Endothelial cell of umbilical vein (primary cell): ENCODE results near the gene ETS1. TPM values are rescaled to one million over a fixed set of nuclear protein-coding genes. Genes with fewer than 3 reads are reported as not detected.

Experiments
- BruUV-seq: library from RNA; stranded (reverse); fragments of 400-500 nt; replicated peaks from 2 replicates; lab custom pipeline; 2021; lab: Mats Ljungman, UMichigan
- CTCF ChIA-PET: fragments of 300-600, 350-600 bp; sonication (Branson Sonifier 250); formaldehyde crosslinking; loops from one replicate; lab custom pipeline; 2021; ENCODE audit warnings: antibody characterized with exemption, inconsistent platforms; lab: Charles Lee
- POLR2A ChIA-PET: fragments of 300-600, 350-600 bp; sonication (Branson Sonifier 250); formaldehyde crosslinking; loops from one replicate; lab custom pipeline; 2021; ENCODE audit warnings: antibody characterized with exemption, inconsistent platforms; lab: Charles Lee
- DNase-seq: peaks from one replicate; pipeline ENCODE4 v3.0.0-alpha.2; 2011; ENCODE audit warnings: low read depth, low spot score
- FAIRE-seq: peaks from 2 replicates; lab custom pipeline; 2011; peaks lifted over from hg19 to GRCh38; lab: Jason Lieb, UNC
- H2AFZ ChIP-seq: 2 replicates; pipeline ENCODE4 v1.6.0; 2012; ENCODE audit warnings: low read depth, low read length, control low read depth, inconsistent platforms
- H3K27ac ChIP-seq: 2 replicates; pipeline ENCODE4 v1.5.1; 2011; ENCODE audit warnings: low read depth, mild to moderate bottlenecking, control low read depth, low read length, moderate library complexity; ENCODE audit not compliant: insufficient read depth
- H3K27me3 ChIP-seq, 2 experiments: 2 replicates each; pipeline versions ENCODE4 v1.6.0 to v1.6.1; 2011; ENCODE audit warnings: low read length in 2 of 2, mixed read lengths in 1 of 2; ENCODE audit not compliant: control insufficient read depth in 2 of 2, insufficient read depth in 2 of 2
- H3K36me3 ChIP-seq, 2 experiments: 2 replicates in 1 of 2; 3 replicates in 1 of 2; pipeline ENCODE4 v1.5.1; 2011; ENCODE audit warnings: low read length in 2 of 2, mild to moderate bottlenecking in 1 of 2, moderate library complexity in 1 of 2; ENCODE audit not compliant: control insufficient read depth in 2 of 2, insufficient read depth in 2 of 2; ENCODE audit errors: extremely low read depth in 1 of 2
- H3K4me1 ChIP-seq: 3 replicates; pipeline ENCODE4 v1.5.1; 2011; ENCODE audit warnings: mild to moderate bottlenecking, low read length; ENCODE audit not compliant: control insufficient read depth, insufficient read depth; ENCODE audit errors: extremely low read depth
- H3K4me2 ChIP-seq: 2 replicates; pipeline ENCODE4 v1.6.1; 2011; ENCODE audit warnings: low read length, control low read depth, mixed read lengths; ENCODE audit not compliant: insufficient read depth
- H3K4me3 ChIP-seq, 3 experiments: fragments of 200-600 bp in 1 of 3; sonication (generic), shearing (Covaris generic) in 1 of 3; replicated peaks in 1 of 3; 2 replicates each; pipeline ENCODE4 v1.5.1; 2011 to 2016; ENCODE audit warnings: control low read depth in 3 of 3, low read length in 3 of 3, mild to moderate bottlenecking in 2 of 3, inconsistent platforms in 1 of 3, low read depth in 1 of 3, moderate library complexity in 1 of 3; ENCODE audit not compliant: insufficient read depth in 1 of 3
- H3K79me2 ChIP-seq: 2 replicates; pipeline ENCODE4 v1.6.0; 2012; ENCODE audit warnings: low read length, inconsistent platforms; ENCODE audit not compliant: control insufficient read depth, insufficient read depth
- H3K9ac ChIP-seq: replicated peaks from 2 replicates; pipeline ENCODE3; 2011; ENCODE audit warnings: low read length, control low read depth; ENCODE audit not compliant: insufficient read depth; ENCODE audit errors: extremely low read depth
- H3K9me1 ChIP-seq: replicated peaks from 3 replicates; pipeline ENCODE4 v1.6.0; 2011; ENCODE audit warnings: mild to moderate bottlenecking, low read length; ENCODE audit not compliant: control insufficient read depth, insufficient read depth; ENCODE audit errors: extremely low read depth
- H3K9me3 ChIP-seq: replicated peaks from 2 replicates; pipeline ENCODE4 v1.5.1; 2012; ENCODE audit warnings: low read length, inconsistent platforms; ENCODE audit not compliant: control insufficient read depth, insufficient read depth
- H4K20me1 ChIP-seq: replicated peaks from 2 replicates; pipeline ENCODE3; 2011; ENCODE audit warnings: mild to moderate bottlenecking, low read length; ENCODE audit not compliant: control insufficient read depth, insufficient read depth; ENCODE audit errors: extremely low read depth
- EZH2 ChIP-seq: IDR thresholded peaks from 2 replicates; pipeline ENCODE4 v1.6.1; 2012; ENCODE audit warnings: borderline replicate concordance, low read depth, mild to moderate bottlenecking, moderate library complexity, low read length, inconsistent platforms; ENCODE audit not compliant: severe bottlenecking
- FOS ChIP-seq: IDR thresholded peaks from 2 replicates; pipeline ENCODE4 v1.6.1; 2011; ENCODE audit warnings: mild to moderate bottlenecking, low read length, moderate library complexity, borderline replicate concordance; ENCODE audit not compliant: insufficient read depth
- GATA2 ChIP-seq: IDR thresholded peaks from 2 replicates; pipeline ENCODE4 v1.7.0; 2011; ENCODE audit warnings: low read depth, mild to moderate bottlenecking, moderate library complexity, mixed read lengths, low read length; ENCODE audit not compliant: insufficient read length, insufficient read depth
- JUN ChIP-seq: IDR thresholded peaks from 2 replicates; pipeline ENCODE4 v1.6.1; 2011; ENCODE audit warnings: borderline replicate concordance, low read depth; ENCODE audit not compliant: insufficient read length, insufficient read depth
- MAX ChIP-seq: IDR thresholded peaks from 2 replicates; pipeline ENCODE4 v1.6.1; 2011; ENCODE audit not compliant: insufficient read depth, insufficient read length
- MYC ChIP-seq: IDR thresholded peaks from one replicate; pipeline ENCODE4 v1.6.1; 2011; ENCODE audit warnings: mild to moderate bottlenecking, low read depth, low read length
- POLR2A ChIP-seq: IDR thresholded peaks from 2 replicates; pipeline ENCODE4 v1.6.1; 2012; ENCODE audit warnings: low read depth, mild to moderate bottlenecking, control low read depth, low read length
- POLR2AphosphoS5 ChIP-seq: IDR thresholded peaks from 2 replicates; pipeline ENCODE4 v1.6.1; 2012; ENCODE audit warnings: low read depth, mild to moderate bottlenecking, control low read depth, low read length, moderate library complexity; ENCODE audit not compliant: insufficient read depth
- dilution Hi-C: fragments of 300-500 bp; cut with MboI; formaldehyde crosslinking; loops from one replicate; pipeline ENCODE4 v1.15.0; 2019; ENCODE audit warnings: low sequenced_read_pairs; ENCODE audit not compliant: extremely low pct_ligation_motif_present
- intact Hi-C: fragments of 100-400 bp; cut with micrococcal nuclease; formaldehyde crosslinking; loops from one replicate; pipeline ENCODE4 v1.10.0; 2022
- polyA plus RNA-seq, 4 experiments: library from polyadenylated mRNA; depleted of rRNA in 3 of 4; stranded (reverse) in 3 of 4; unstranded in 1 of 4; fragments of >200 nt; gene quantifications; 2 replicates each; pipeline versions ENCODE4 v1.2.1 to v1.2.3, GENCODE V29; 2011 to 2012; ENCODE audit warnings: missing spikeins in 1 of 4
- total RNA-seq: library from RNA; stranded (reverse); gene quantifications from 2 replicates; pipeline ENCODE4 v1.2.3, GENCODE V29; 2021
- TF ChIP-seq, protein P1 (sequence below), 2 donors: IDR thresholded peaks; 1 replicate in 1 of 2; 2 replicates in 1 of 2; pipeline ENCODE4 v1.5.1; 2011; ENCODE audit warnings: low read length in 2 of 2, mild to moderate bottlenecking in 2 of 2, moderate library complexity in 2 of 2, control low read depth in 1 of 2, inconsistent platforms in 1 of 2, low read depth in 1 of 2; ENCODE audit not compliant: insufficient read depth in 1 of 2; ENCODE audit errors: extremely low read depth in 1 of 2

ETS1 gene
- total and polyA plus RNA-seq, 2 donors (not counting 3 experiments of a cell fraction or from before 2014, with no cell fraction given), result 34.2 to 115 TPM

DNA sequence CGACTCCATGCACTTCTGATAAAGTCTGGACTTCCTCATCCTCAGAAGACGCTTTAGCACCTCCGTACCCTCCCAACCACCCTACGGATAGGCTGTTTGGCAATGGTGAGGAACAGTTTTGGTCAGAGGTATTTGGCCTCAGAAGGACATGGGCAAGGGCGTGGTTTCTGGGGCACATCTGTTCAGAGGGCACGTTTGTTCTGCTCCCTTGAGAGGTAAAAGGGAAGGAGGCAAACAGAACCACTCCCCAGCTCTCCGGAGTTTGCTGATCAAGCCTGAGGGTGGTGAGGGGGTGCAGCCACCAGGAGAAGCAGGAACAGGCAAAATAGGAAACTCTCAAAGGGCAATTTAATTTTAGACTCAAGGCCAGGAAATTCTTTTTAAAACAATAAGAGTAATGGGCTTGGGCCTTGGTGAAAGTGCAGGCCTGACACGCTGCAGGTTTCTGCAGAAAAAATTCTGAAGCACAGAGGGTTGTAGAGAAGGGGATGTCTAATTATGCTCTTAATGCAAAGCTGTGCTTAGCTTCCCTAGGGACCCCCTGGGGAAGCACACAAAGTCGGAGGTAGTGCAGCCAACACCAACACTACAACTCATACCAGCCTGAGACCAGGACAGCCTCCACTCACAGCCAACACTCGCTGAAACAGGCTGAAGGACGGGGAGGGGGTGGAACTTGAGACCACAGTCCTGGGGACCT is 23.3 kb downstream of the ETS1 start:
- no peak for TF ChIP-seq FOS
- TF ChIP-seq, protein P1, sequence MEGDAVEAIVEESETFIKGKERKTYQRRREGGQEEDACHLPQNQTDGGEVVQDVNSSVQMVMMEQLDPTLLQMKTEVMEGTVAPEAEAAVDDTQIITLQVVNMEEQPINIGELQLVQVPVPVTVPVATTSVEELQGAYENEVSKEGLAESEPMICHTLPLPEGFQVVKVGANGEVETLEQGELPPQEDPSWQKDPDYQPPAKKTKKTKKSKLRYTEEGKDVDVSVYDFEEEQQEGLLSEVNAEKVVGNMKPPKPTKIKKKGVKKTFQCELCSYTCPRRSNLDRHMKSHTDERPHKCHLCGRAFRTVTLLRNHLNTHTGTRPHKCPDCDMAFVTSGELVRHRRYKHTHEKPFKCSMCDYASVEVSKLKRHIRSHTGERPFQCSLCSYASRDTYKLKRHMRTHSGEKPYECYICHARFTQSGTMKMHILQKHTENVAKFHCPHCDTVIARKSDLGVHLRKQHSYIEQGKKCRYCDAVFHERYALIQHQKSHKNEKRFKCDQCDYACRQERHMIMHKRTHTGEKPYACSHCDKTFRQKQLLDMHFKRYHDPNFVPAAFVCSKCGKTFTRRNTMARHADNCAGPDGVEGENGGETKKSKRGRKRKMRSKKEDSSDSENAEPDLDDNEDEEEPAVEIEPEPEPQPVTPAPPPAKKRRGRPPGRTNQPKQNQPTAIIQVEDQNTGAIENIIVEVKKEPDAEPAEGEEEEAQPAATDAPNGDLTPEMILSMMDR (IDR thresholded peaks at IDR 0.05; ENCODE audit: extremely low read depth in 1 of 2, insufficient read depth in 1 of 2, low read depth in 1 of 2, low read length in 2 of 2), result no peak
- no peak for TF ChIP-seq GATA2
- TF ChIP-seq POLR2AphosphoS5, result no peak
- no peak for TF ChIP-seq JUN
- TF ChIP-seq MAX, result no peak
- TF ChIP-seq EZH2, result no peak
- TF ChIP-seq POLR2A, result no peak
- no peak for TF ChIP-seq MYC
- FAIRE-seq, result no peak
- no peaks in the 10 kb centered on the region for H3K79me2 ChIP-seq
- H3K4me1 ChIP-seq, result no peaks in the 10 kb centered on the region
- H3K9me1 ChIP-seq, result no peaks in the 10 kb centered on the region
- no peak overlapping the region for H3K4me3 ChIP-seq
- intact Hi-C loops, result no loop called here
- no peak overlapping the region for H2AFZ ChIP-seq
- no peaks in the 10 kb centered on the region for H3K27me3 ChIP-seq
- POLR2A ChIA-PET, result no interaction called here
- no peaks in the 10 kb centered on the region for H3K9me3 ChIP-seq
- no peak overlapping the region for H3K27ac ChIP-seq
- H3K9ac ChIP-seq, result no peak overlapping the region
- CTCF ChIA-PET, result interaction anchor here (1.0 kb wide), 1 partner anchor 10 kb away, joined by 3 read pairs; no protein-coding TSS in a partner anchor
- DNase-seq, result no peak
- H3K36me3 ChIP-seq, result no peaks in the 10 kb centered on the region
- dilution Hi-C loops, result no loop called here
- no peaks in the 10 kb centered on the region for H4K20me1 ChIP-seq
- BruUV-seq, result no TSS peak
- H3K4me2 ChIP-seq, result no peak overlapping the region
